Stimulated activated CD4-positive, alpha-beta T cell treated with anti-CD3 and anti-CD28 coated beads, Interleukin-4, amount 100 ng/mL, for 4 hours (primary cell): Measurements from ENCODE around the gene PBX1.

Source experiments
- DNase-seq, 2 experiments: peaks; one replicate each; pipeline ENCODE4 v3.0.0-alpha.2; 2020

PBX1 gene

GRCh38 chr1:164622068-164622845, 63.3 kb downstream of the PBX1 start:
- no peak for DNase-seq

GRCh38 chr1:164623805-164624204, 64.8 kb downstream of the PBX1 start:
- no peak for DNase-seq

GRCh38 chr1:164624400-164624799, 65.4 kb downstream of the PBX1 start:
- no peak for DNase-seq

GRCh38 chr1:164625004-164625617, 66.1 kb downstream of the PBX1 start:
- no peak for DNase-seq

- DNase-seq, result no peak
These were observed 69.8 kb downstream of the PBX1 start for GRCh38 chr1:164628772-164629171.

- no peak for DNase-seq
These were observed 71.0 kb downstream of the PBX1 start for GRCh38 chr1:164629971-164630370.

- no peak for DNase-seq
These were observed 71.8 kb downstream of the PBX1 start for GRCh38 chr1:164630626-164631396.

- no peak for DNase-seq
These were observed 72.8 kb downstream of the PBX1 start for GRCh38 chr1:164631751-164632150.

GRCh38 chr1:164633997-164634396, 75.0 kb downstream of the PBX1 start:
- no peak for DNase-seq

- no peak for DNase-seq
These were observed 76.2 kb downstream of the PBX1 start for GRCh38 chr1:164635059-164635802.

GRCh38 chr1:164635803-164636731, 77.1 kb downstream of the PBX1 start:
- DNase-seq, result no peak

- DNase-seq, result no peak
These were observed 77.8 kb downstream of the PBX1 start for GRCh38 chr1:164636757-164637156.

- DNase-seq, result no peak
These were observed 78.7 kb downstream of the PBX1 start for GRCh38 chr1:164637461-164638375.

- no peak for DNase-seq
These were observed 79.7 kb downstream of the PBX1 start for GRCh38 chr1:164638492-164639202.

GRCh38 chr1:164640686-164641352, 81.8 kb downstream of the PBX1 start:
- no peak for DNase-seq

GRCh38 chr1:164641353-164641730, 82.4 kb downstream of the PBX1 start:
- DNase-seq, result no peak

GRCh38 chr1:164643018-164643417, 84.0 kb downstream of the PBX1 start:
- no peak for DNase-seq

GRCh38 chr1:164644268-164644667, 85.3 kb downstream of the PBX1 start:
- DNase-seq, result no peak

- DNase-seq, result no peak
These were observed 86.0 kb downstream of the PBX1 start for GRCh38 chr1:164644774-164645644.
